Glutamatergic neuron (in vitro differentiated cells): Measurements from ENCODE around the gene HSF4. TPM values are rescaled to one million over a fixed set of nuclear protein-coding genes. Genes with fewer than 3 reads are reported as not detected.
A peak's percentile ranks its signal among the peaks of the same experiment; 100 is the strongest.

ENCODE experiments used
- DNase-seq: peaks from one replicate; pipeline ENCODE4 v3.0.0; 2022
- H3K27ac Mint-ChIP-seq: one replicate; pipeline ENCODE4 v1.8.0; 2020; ENCODE audit warnings: mild to moderate bottlenecking, mixed read lengths, inconsistent platforms; ENCODE audit not compliant: unreplicated experiment
- H3K27me3 Mint-ChIP-seq: one replicate; pipeline ENCODE4 v1.8.0; 2020; ENCODE audit warnings: mild to moderate bottlenecking, moderate library complexity, mixed read lengths, inconsistent platforms; ENCODE audit not compliant: unreplicated experiment
- H3K36me3 Mint-ChIP-seq: one replicate; pipeline ENCODE4 v1.8.0; 2020; ENCODE audit warnings: mild to moderate bottlenecking, mixed read lengths, inconsistent platforms; ENCODE audit not compliant: unreplicated experiment
- H3K4me1 Mint-ChIP-seq: one replicate; pipeline ENCODE4 v1.8.0; 2020; ENCODE audit warnings: mild to moderate bottlenecking, low read depth, mixed read lengths, inconsistent platforms; ENCODE audit not compliant: unreplicated experiment
- H3K4me3 Mint-ChIP-seq: one replicate; pipeline ENCODE4 v1.8.0; 2020; ENCODE audit warnings: mild to moderate bottlenecking, mixed read lengths, inconsistent platforms; ENCODE audit not compliant: unreplicated experiment
- H3K9me3 Mint-ChIP-seq: one replicate; pipeline ENCODE4 v1.8.0; 2020; ENCODE audit warnings: mild to moderate bottlenecking, moderate library complexity, mixed read lengths, inconsistent platforms; ENCODE audit not compliant: unreplicated experiment
- total RNA-seq: library from RNA; stranded (reverse); fragmentation: NEBNext Ultra II Directional; extraction: Animal tissue kit (Norgen Biotek cat#: 25700); gene quantifications from one replicate; pipeline ENCODE4 v1.2.1, GENCODE V29; 2021; ENCODE audit not compliant: unreplicated experiment
- TF ChIP-seq, protein P1 (sequence below): fragments of 200-600 bp; sonication (generic); IDR thresholded peaks from one replicate; pipeline ENCODE4 v1.5.0; 2021; ENCODE audit not compliant: partially characterized antibody, unreplicated experiment

Gene HSF4
- total RNA-seq, 1 donor from 2014 or later, result 7.2 TPM

DNA sequence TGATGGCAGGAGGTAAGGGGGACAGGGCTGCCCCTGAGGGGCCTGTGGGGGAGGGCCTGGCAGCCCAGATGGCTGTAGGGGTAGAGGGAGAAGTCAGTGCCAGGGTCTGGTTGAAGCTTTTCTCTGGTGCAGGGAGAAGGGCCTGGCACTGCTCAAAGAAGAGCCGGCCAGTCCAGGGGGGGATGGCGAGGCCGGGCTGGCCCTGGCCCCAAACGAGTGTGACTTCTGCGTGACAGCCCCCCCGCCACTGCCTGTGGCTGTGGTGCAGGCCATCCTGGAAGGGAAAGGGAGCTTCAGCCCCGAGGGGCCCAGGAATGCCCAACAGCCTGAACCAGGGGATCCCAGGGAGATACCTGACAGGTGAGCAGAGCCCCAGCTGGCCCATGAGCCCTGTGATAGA is 3.0 kb downstream of the HSF4 start:
- H3K4me3 Mint-ChIP-seq, result no peak overlapping the region
- peaks cover 24% of the 10 kb centered on the region for H3K27me3 Mint-ChIP-seq
- H3K27ac Mint-ChIP-seq, result no peak overlapping the region
- H3K9me3 Mint-ChIP-seq, result peaks cover 5% of the 10 kb centered on the region
- no peak for DNase-seq
- H3K4me1 Mint-ChIP-seq, result peaks cover 6% of the 10 kb centered on the region
- peaks cover 5% of the 10 kb centered on the region for H3K36me3 Mint-ChIP-seq
- TF ChIP-seq, protein P1, sequence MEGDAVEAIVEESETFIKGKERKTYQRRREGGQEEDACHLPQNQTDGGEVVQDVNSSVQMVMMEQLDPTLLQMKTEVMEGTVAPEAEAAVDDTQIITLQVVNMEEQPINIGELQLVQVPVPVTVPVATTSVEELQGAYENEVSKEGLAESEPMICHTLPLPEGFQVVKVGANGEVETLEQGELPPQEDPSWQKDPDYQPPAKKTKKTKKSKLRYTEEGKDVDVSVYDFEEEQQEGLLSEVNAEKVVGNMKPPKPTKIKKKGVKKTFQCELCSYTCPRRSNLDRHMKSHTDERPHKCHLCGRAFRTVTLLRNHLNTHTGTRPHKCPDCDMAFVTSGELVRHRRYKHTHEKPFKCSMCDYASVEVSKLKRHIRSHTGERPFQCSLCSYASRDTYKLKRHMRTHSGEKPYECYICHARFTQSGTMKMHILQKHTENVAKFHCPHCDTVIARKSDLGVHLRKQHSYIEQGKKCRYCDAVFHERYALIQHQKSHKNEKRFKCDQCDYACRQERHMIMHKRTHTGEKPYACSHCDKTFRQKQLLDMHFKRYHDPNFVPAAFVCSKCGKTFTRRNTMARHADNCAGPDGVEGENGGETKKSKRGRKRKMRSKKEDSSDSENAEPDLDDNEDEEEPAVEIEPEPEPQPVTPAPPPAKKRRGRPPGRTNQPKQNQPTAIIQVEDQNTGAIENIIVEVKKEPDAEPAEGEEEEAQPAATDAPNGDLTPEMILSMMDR, result no peak

DNA sequence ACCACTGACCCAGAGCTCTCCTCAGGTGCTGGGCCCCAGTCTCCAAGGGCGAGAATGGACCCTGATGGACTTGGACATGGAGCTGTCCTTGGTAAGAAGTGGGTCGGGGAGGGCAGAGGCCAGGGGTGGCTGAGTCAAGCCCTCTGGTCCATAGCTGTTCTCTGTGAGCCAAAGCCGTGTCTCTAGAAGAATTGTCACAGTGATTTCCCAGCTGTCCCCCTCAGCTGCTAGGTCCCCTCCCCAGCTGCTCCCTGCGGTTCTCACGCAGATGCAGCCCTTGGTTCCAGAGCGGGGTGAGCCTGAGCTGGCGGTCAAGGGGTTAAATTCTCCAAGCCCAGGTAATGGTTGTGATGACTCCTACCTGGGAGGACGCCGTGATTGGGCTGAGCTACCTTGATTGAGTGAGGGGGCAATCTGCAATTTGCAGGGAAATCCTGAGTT is 4.5 kb downstream of the HSF4 start:
- peaks cover 5% of the 10 kb centered on the region for H3K36me3 Mint-ChIP-seq

DNA sequence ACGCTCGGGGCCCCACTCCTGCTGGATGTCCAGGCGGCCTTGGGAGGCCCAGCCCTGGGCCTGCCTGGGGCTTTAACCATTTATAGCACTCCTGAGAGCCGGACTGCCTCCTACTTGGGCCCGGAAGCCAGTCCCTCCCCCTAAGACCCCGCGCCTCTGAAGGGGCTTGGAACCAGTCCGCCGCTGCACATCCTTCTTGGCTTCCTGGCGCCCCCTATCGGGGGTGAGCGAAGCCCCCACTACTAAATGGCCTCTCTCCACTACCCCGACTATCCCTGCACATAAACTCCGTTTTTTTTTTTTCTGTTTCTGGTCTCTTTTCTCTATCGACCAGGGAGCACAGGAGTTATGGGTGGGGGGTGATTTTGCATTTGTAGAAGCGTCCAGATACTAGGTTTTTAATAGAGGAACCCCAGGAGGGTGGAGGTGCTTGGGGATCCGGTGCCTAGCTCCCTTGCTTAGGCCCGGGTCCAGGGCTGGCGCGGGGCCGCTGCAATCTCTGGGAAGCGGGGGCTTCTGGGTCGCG is 5.2 kb downstream of the HSF4 start:
- Mint-ChIP-seq H3K36me3 (peaks cover 5% of the 10 kb centered on the region), H3K27ac (peak overlapping the region; percentile 59), H3K27me3 (peaks cover 32% of the 10 kb centered on the region), H3K4me3 (peak overlapping the region; percentile 88), H3K4me1 (peaks cover 9% of the 10 kb centered on the region), H3K9me3 (peaks cover 7% of the 10 kb centered on the region)
- DNase-seq, result peak; percentile 87
- TF ChIP-seq, protein P1, result peak; percentile 90

More for the DNA sequence above, 4.5 kb downstream of the HSF4 start:
- TF ChIP-seq, protein P1, result no peak
- Mint-ChIP-seq H3K9me3 (peaks cover 7% of the 10 kb centered on the region), H3K27me3 (peaks cover 34% of the 10 kb centered on the region), H3K27ac (no peak overlapping the region), H3K4me3 (peak overlapping the region; percentile 61), H3K4me1 (peaks cover 9% of the 10 kb centered on the region)
- peak; percentile 22 for DNase-seq

DNA sequence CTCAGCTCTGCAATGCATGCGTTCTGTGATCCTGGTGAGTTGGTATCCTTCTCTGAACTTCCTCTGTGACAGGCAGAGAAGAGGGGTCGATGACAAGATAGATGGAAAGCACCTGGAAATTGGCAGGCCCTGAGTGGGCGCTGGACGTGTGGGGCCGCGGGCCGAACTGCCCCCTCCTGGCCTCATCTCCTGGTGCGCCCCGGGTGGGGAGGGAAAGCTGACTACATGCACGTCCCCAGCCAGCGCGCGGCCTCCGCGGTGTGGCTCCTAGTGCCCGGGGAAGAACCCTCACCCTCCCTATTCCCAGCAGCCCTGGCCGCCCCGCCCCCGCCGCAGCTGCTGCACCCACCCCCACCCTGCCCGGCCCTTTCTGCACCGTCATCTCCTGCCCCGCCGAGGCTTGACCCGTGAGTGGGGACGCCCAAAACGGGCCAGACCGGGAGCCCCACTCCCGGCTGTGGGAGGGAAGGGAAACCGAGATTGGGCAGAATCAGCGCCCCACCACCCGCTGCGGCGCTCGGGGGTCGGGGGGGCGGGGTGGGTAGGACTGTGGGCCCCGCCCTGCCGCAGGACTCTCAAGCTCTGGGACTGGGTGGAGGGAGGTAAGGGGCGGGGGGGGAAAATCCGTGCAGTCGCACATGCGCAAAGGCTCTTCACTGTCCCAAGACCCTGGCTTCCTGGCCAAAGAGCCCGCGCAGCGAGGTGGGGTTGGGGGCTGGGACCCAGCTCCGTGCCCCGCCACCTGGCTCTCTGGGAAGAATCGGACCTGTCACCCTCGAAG is 5.8 kb downstream of the HSF4 start, which contains the start of gene NOL3:
NOL3 (plus strand) TSS at position 371 of the 781 bp plus-strand sequence.
- Mint-ChIP-seq H3K4me1 (peaks cover 9% of the 10 kb centered on the region), H3K27me3 (peaks cover 30% of the 10 kb centered on the region), H3K9me3 (peaks cover 7% of the 10 kb centered on the region), H3K4me3 (peak within 1 kb of the TSS; percentile 88), H3K27ac (peak within 1 kb of the TSS; percentile 59), H3K36me3 (peaks cover 5% of the 10 kb centered on the region)
- TF ChIP-seq, protein P1, result no peak
- peak; percentile 70 for DNase-seq
